ENCODE measurements around the gene ACAT2. TPM values are rescaled to one million over a fixed set of nuclear protein-coding genes. Genes with fewer than 3 reads are reported as not detected.
"Not testable (repeated sequence)": the region's sequence is repeated elsewhere in the genome, so short reads cannot be mapped to it uniquely, and the experiment has no call there.

ACAT2 gene
- 10 to 100 TPM; 55.3 to 57.1 TPM for total RNA-seq

DNA sequence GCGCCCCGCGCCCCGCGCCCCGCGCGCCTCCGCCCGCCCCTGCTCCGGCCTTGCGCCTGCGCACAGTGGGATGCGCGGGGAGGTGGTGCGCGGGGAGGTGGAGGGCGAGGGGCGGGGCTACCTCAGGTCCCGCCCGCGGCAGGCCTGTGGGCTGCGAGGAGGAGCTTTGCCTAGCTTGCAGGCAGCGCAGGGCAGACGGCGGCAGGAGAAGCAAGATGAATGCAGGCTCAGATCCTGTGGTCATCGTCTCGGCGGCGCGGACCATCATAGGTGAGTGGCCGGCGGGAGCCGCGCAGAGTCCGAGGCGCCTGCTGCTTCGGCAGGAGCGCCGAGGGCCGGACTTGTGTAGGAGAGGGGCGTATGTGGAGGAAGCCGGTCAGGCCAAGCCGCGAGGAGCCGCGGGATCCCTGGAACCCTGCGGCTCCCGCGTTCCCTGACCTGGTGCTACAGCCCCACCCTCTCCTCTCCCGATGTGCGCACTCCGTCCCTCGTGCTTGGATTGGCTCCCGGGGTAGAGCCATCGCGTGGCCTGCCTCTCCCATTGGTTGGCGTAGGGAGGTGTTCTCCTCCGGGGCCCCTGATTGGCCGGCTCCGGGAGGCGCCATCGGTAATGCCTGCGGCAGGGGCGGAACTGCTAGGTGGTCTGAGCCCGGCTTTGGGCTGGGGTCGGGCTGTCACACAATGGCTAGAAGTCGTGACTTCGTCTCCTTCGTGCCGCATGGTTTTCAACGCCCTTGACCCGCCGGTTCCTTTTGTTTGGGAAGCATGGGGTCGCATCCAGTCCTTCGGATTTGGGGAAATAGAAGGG, at the start of gene ACAT2:
ACAT2 (plus strand) TSS at position 173 of the 808 bp plus-strand sequence; CDS start at position 216, 43 bp downstream.
- Mint-ChIP-seq H3K27ac (peak within 1 kb of the TSS; percentile 95), H3K36me3 (peaks cover 30% of the 10 kb centered on the region), H3K4me1 (peaks cover 27% of the 10 kb centered on the region), H3K4me3 (peak within 1 kb of the TSS; percentile 99), H3K9me3 (no peaks in the 10 kb centered on the region), H3K27me3 (no peaks in the 10 kb centered on the region)
- POLR2A ChIA-PET, result interaction anchor here (0.5 to 4.7 kb wide), 8 partner anchors 9 to 68 kb away, joined by 3 to 44 read pairs (median 8); partner anchors contain the start of genes MRPL18, SOD2, TCP1 and WTAP
- peak; percentile 97 for ATAC-seq (ENCODE audit: low read depth)
- peak; percentile 94 for DNase-seq

DNA sequence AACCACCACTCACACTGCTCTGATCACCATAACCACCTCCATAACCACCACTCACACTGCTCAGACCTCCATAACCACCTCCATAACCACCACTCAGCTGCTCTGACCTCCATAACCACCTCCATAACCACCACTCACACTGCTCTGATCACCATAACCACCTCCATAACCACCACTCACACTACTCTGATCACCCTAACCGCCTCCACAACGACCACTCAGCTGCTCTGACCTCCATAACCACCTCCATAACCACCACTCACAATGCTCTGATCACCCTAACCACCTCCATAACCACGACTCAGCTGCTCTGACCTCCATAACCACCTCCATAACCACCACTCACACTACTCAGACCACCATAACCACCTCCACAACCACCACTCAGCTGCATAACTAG, 49.5 kb upstream of the ACAT2 start:
- DNase-seq; H3K9me3 Mint-ChIP-seq; ATAC-seq (ENCODE audit: low read depth); H3K27me3 Mint-ChIP-seq; H3K4me1 Mint-ChIP-seq; H3K27ac Mint-ChIP-seq; H3K36me3 Mint-ChIP-seq; POLR2A ChIA-PET; H3K4me3 Mint-ChIP-seq: not testable (repeated sequence)

DNA sequence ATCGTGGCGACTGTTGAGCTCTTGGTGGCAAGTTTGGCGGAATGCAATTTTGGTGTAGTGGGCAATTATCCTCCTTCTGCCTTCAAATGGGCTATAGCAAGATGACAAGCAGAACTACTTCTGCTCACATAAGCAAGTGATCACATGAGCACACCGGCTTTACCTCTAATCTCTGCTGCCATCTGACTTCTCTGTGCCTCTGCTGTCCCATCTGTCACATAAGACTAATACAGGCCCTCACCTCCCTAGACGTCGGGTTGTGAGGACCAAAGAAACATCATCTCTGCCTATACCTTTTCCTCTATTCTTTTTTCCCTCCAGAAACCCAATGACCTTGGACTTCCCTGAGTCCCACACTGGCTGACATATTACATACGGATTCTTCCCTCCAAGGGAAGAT, 47.9 kb upstream of the ACAT2 start:
- Mint-ChIP-seq H3K4me1 (peaks cover 2% of the 10 kb centered on the region), H3K27ac (no peak overlapping the region), H3K36me3 (peaks cover 2% of the 10 kb centered on the region), H3K4me3 (no peak overlapping the region), H3K9me3 (peaks cover 2% of the 10 kb centered on the region), H3K27me3 (no peaks in the 10 kb centered on the region)
- no peak for DNase-seq
- ATAC-seq (ENCODE audit: low read depth), result no peak
- POLR2A ChIA-PET, result no interaction called here

DNA sequence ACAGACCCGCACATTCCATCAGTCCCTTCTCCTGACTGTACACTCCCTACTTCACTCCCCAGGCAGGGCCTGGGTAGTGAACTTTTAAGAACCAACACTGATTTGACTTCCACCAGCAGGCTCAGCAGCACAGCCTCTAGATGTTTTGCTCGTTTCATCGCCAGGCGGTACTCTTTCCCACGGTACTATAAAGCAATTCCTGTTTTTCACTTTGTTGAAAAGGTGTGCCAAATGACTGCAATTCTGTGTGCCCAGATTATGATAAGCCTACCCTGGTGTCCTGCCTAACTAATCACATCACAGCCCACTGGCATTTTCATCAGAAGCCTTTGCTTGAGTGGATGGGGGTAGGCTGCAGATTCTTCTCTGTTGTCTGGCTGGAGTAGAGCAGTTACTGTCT, 47.4 kb upstream of the ACAT2 start:
- no peak overlapping the region for H3K4me3 Mint-ChIP-seq
- H3K27ac Mint-ChIP-seq, result no peak overlapping the region
- POLR2A ChIA-PET, result no interaction called here
- peaks cover 2% of the 10 kb centered on the region for H3K4me1 Mint-ChIP-seq
- H3K9me3 Mint-ChIP-seq, result peaks cover under 1% of the 10 kb centered on the region
- DNase-seq, result no peak
- ATAC-seq (ENCODE audit: low read depth), result no peak
- H3K36me3 Mint-ChIP-seq, result peaks cover under 1% of the 10 kb centered on the region
- H3K27me3 Mint-ChIP-seq, result no peaks in the 10 kb centered on the region

DNA sequence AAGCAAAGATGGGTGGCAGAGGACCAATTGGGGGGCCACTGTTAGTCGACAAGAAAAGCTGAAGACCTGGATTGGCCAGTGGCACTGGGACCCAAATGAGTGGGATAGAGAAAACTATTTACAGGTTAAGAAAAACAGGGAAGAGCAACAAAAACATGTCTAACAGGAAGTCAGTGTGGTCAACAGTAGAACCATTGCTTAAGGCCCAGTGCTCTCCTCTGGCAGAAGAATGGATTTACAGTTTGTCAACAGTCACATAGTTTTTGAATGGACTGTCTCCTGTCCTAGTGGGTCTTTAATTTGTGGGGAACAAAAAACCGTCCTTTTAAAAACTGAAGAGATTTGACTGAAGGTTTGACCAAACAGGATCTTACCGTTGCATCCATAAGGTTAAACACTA, 46.7 kb upstream of the ACAT2 start:
- no peaks in the 10 kb centered on the region for H3K27me3 Mint-ChIP-seq
- H3K27ac Mint-ChIP-seq, result peak overlapping the region; percentile 21
- no peak overlapping the region for H3K4me3 Mint-ChIP-seq
- ATAC-seq (ENCODE audit: low read depth), result no peak
- no peak for DNase-seq
- peaks cover 2% of the 10 kb centered on the region for H3K4me1 Mint-ChIP-seq
- POLR2A ChIA-PET, result no interaction called here
- H3K36me3 Mint-ChIP-seq, result no peaks in the 10 kb centered on the region
- no peaks in the 10 kb centered on the region for H3K9me3 Mint-ChIP-seq

DNA sequence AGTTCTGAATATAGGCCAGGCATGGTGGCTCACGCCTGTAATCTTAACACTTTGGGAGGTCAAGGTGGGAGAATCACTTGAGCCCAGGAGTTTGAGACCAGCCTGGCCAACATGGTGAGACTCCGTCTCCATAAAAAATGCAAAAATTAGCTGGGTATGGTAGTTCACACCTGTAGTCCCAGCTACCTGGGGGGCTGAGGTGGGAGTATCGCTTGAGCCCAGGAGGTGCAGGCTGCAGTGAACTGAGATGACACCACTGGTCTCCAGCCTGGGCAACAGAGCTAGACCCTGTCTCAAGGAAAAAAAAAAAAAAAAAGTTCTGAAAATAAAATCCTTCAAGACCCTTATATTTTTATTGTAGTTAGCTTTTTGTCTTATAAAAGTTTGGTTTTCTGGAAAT, 46.2 kb upstream of the ACAT2 start:
- DNase-seq, result no peak
- no peak for ATAC-seq (ENCODE audit: low read depth)
- no peaks in the 10 kb centered on the region for H3K36me3 Mint-ChIP-seq

DNA sequence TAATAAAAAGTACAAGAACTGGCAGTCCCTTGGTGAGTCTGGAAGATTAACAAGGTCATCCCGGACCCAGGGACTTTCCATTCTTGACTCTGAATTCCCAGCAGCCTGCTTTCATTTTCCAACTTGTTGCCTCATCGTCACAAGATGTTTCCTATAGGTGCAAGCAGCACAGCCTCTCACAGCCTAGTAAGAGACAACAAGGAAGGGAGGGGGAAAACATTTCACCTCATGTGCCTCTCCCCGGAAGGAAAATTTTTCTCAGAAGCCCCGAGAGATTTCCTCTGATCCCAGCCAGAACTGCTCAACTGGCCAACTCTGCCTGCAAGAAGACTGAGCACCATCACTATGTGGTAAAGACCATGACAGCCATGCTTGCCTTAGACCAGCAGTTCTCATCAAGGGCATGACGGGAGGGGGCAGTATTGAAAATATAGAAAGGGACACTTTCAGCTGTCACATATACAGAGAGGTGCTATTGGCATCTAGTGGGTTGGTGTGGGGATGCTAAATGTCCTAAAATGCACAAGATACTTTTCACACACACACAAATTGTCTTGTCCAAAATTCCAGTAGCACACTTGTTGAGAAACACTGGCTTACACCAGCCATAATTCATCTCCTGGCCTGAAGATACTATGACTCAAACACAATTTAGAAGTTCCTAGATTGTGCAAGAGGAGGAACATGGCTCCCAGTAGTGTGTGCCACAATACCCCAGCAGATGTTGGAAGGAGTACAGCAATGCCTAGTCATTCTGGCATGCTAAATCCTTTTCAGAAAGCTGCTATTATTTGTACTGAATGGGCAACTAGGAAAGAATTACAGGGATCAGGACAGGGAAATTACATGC, 45.4 kb upstream of the ACAT2 start:
- Mint-ChIP-seq H3K4me1 (peaks cover 2% of the 10 kb centered on the region), H3K9me3 (no peaks in the 10 kb centered on the region), H3K27ac (no peak overlapping the region), H3K4me3 (no peak overlapping the region), H3K36me3 (no peaks in the 10 kb centered on the region), H3K27me3 (no peaks in the 10 kb centered on the region)
- no peak for ATAC-seq (ENCODE audit: low read depth)
- no peak for DNase-seq
- POLR2A ChIA-PET, result no interaction called here

More for the DNA sequence above, 46.2 kb upstream of the ACAT2 start:
- H3K4me1 Mint-ChIP-seq, result peaks cover 2% of the 10 kb centered on the region
- no peaks in the 10 kb centered on the region for H3K9me3 Mint-ChIP-seq
- no peaks in the 10 kb centered on the region for H3K27me3 Mint-ChIP-seq
- no peak overlapping the region for H3K4me3 Mint-ChIP-seq
- H3K27ac Mint-ChIP-seq, result no peak overlapping the region
- POLR2A ChIA-PET, result no interaction called here

DNA sequence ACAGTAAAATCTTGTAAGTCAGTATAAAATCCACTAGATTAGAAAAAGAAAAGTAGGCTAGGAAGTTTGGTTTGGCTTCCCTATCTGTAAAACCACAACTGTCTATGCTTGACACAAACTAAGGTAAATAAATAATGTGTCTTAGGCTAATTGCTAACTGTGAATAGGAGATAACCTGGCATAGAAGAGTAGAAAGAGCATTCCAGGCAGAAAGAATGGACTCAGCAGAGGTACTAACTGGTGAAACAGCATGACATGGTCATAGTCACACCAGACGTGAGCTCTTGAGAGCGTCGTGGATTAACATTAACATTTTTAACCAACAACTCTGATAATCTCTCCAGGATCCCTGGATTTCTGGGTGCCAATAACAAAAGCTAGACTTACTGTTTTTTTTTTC, 43.2 kb upstream of the ACAT2 start:
- H3K9me3 Mint-ChIP-seq, result peaks cover 4% of the 10 kb centered on the region
- H3K4me1 Mint-ChIP-seq, result peaks cover 6% of the 10 kb centered on the region
- H3K36me3 Mint-ChIP-seq, result peaks cover 15% of the 10 kb centered on the region
- DNase-seq, result no peak
- ATAC-seq (ENCODE audit: low read depth), result no peak
- POLR2A ChIA-PET, result interaction anchor here (1.6 kb wide), 1 partner anchor 8 kb away, joined by 5 read pairs; the partner anchor contains the start of gene WTAP
- no peak overlapping the region for H3K27ac Mint-ChIP-seq
- H3K4me3 Mint-ChIP-seq, result no peak overlapping the region
- H3K27me3 Mint-ChIP-seq, result no peaks in the 10 kb centered on the region

DNA sequence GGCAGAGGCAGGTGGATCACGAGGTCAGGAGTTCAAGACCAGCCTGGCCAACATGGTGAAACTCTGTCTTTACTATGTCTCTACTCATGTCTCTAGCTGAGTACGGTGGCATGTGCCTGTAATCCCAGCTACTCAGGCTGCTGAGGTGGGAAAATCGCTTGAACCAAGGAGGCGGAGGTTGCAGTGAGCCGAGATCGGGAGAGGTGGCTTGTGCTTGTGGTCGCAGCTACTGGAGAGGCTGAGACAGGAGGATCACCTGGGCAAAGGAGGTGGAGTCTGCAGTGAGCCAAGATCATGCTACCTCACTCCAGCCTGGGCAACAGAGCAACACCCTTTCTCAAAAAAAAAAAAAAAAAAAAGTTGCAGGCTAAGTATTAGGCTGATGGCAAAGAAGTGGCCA, 42.6 kb upstream of the ACAT2 start:
- no peak for DNase-seq
- no peak for ATAC-seq (ENCODE audit: low read depth)
- peaks cover 20% of the 10 kb centered on the region for H3K36me3 Mint-ChIP-seq
- no peak overlapping the region for H3K4me3 Mint-ChIP-seq
- peaks cover 6% of the 10 kb centered on the region for H3K4me1 Mint-ChIP-seq
- H3K27me3 Mint-ChIP-seq, result no peaks in the 10 kb centered on the region
- H3K9me3 Mint-ChIP-seq, result peaks cover 4% of the 10 kb centered on the region
- H3K27ac Mint-ChIP-seq, result no peak overlapping the region
- POLR2A ChIA-PET, result interaction anchor here (0.6 to 1.6 kb wide), 2 partner anchors 8 to 276 kb away, joined by 3 to 5 read pairs; partner anchors contain the start of gene WTAP

DNA sequence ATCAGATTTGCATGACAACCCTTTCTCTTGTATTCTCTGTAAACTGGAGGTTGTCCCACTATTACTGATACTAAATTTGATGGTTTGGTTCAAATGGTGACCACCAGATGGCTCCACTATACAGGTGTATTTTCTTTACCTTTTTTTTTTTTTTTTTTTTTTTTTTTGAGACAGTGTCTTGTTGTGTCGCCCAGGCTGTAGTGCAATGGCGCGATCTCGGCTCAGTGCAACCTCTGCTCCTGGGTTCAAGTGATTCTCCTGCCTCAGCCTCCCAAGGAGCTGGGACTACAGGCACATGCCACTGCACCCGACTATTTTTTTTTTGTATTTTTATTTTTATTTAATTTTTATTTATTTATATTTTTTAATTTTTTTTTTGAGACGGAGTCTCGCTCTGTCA, 41.1 kb upstream of the ACAT2 start:
- POLR2A ChIA-PET, result interaction anchor here (0.6 to 1.3 kb wide), 3 partner anchors 70 to 397 kb away, joined by 3 to 4 read pairs (median 3); partner anchors contain the start of gene MRPL18
- DNase-seq, result no peak
- peaks cover 4% of the 10 kb centered on the region for H3K9me3 Mint-ChIP-seq
- H3K4me1 Mint-ChIP-seq, result peaks cover 4% of the 10 kb centered on the region
- ATAC-seq (ENCODE audit: low read depth), result peak; percentile 45
- peaks cover 23% of the 10 kb centered on the region for H3K36me3 Mint-ChIP-seq
- H3K4me3 Mint-ChIP-seq, result no peak overlapping the region
- H3K27ac Mint-ChIP-seq, result no peak overlapping the region
- H3K27me3 Mint-ChIP-seq, result no peaks in the 10 kb centered on the region

DNA sequence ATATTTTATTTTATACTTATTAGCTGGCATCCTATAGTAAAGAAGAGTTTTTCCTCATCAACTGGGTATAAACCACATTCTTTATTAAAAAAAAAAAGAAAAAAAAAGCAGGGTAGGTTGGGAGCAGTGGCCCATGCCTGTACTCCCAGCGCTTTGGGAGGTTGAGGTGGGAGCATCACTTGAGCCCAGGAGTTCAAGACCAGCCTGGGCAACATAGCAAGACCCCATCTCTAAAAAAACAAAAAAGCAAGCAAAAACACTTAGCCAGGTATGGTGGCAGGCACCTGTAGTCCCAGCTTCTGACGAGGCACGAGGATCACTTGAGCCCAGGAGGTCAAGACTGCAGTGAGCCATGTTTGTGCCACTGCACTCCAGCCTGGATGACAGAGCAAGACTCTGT, 39.9 kb upstream of the ACAT2 start:
- H3K9me3 Mint-ChIP-seq; H3K4me1 Mint-ChIP-seq; DNase-seq; POLR2A ChIA-PET; ATAC-seq (ENCODE audit: low read depth); H3K27ac Mint-ChIP-seq; H3K4me3 Mint-ChIP-seq; H3K27me3 Mint-ChIP-seq: not testable (repeated sequence)
- peaks cover 23% of the 10 kb centered on the region for H3K36me3 Mint-ChIP-seq

DNA sequence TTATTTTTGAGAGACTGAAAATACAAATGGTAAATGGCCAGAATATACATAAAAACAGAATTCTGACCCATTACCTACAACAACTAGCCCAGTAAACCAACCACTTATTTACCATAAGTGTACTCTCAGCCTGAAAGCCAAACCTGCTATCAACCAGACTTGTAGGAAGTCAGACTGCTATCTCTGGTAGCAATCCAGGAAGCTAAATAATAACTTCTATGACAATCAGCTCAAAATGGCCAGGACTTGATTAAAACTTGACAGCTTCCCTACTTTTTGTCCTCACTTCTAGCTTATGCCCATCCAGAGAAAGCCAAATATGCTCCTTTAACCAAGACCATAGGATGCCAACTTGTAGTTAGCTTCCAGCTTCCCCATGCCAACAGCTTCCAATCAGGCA, 39.2 kb upstream of the ACAT2 start:
- no peak for ATAC-seq (ENCODE audit: low read depth)
- H3K27me3 Mint-ChIP-seq, result no peaks in the 10 kb centered on the region
- no peak overlapping the region for H3K4me3 Mint-ChIP-seq
- H3K9me3 Mint-ChIP-seq, result peaks cover 4% of the 10 kb centered on the region
- no peak for DNase-seq
- no peak overlapping the region for H3K27ac Mint-ChIP-seq
- H3K36me3 Mint-ChIP-seq, result peaks cover 23% of the 10 kb centered on the region
- POLR2A ChIA-PET, result no interaction called here
- H3K4me1 Mint-ChIP-seq, result peaks cover 7% of the 10 kb centered on the region

DNA sequence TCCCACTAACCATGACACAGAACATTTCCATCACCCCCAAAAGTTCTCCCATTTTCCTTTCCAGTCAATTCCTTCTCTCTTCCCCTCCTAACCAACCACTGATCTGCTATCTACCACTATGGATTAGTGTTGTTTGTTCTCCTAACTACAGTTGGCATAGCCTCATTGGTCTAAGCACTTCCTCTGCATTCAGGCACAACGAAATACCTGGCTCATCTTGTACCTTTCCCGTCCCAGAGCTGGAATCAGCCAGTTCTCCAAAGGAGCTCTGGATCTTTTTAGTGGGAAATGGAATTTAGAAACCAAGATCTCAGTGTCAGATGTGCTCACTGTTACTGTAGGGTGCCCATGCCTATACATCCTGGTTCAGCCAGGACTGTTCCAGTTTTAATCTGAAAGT, 38.6 kb upstream of the ACAT2 start:
- Mint-ChIP-seq H3K36me3 (peaks cover 25% of the 10 kb centered on the region), H3K27me3 (no peaks in the 10 kb centered on the region), H3K9me3 (peaks cover 4% of the 10 kb centered on the region), H3K4me1 (peaks cover 7% of the 10 kb centered on the region), H3K4me3 (no peak overlapping the region), H3K27ac (no peak overlapping the region)
- POLR2A ChIA-PET, result no interaction called here
- no peak for DNase-seq
- no peak for ATAC-seq (ENCODE audit: low read depth)

All from activated naive CD8-positive, alpha-beta T cell treated with anti-CD3 and anti-CD28 coated beads, Interleukin-2, amount 10 ng/mL, durations not matched to agents 7 days and 5 days (primary cell).